ENCODE measurements around the gene CEP164.
"Not testable (repeated sequence)": the region's sequence is repeated elsewhere in the genome, so short reads cannot be mapped to it uniquely, and the experiment has no call there.

Gene CEP164

GRCh38 chr11:117394221-117394925, 66.7 kb downstream of the CEP164 start:
- in situ Hi-C loops (cut with MboI; ENCODE audit: low sequenced_read_pairs, unreplicated experiment) = no loop called here
- TF ChIP-seq, protein P1, sequence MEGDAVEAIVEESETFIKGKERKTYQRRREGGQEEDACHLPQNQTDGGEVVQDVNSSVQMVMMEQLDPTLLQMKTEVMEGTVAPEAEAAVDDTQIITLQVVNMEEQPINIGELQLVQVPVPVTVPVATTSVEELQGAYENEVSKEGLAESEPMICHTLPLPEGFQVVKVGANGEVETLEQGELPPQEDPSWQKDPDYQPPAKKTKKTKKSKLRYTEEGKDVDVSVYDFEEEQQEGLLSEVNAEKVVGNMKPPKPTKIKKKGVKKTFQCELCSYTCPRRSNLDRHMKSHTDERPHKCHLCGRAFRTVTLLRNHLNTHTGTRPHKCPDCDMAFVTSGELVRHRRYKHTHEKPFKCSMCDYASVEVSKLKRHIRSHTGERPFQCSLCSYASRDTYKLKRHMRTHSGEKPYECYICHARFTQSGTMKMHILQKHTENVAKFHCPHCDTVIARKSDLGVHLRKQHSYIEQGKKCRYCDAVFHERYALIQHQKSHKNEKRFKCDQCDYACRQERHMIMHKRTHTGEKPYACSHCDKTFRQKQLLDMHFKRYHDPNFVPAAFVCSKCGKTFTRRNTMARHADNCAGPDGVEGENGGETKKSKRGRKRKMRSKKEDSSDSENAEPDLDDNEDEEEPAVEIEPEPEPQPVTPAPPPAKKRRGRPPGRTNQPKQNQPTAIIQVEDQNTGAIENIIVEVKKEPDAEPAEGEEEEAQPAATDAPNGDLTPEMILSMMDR (IDR thresholded peaks at IDR 0.05; ENCODE audit: borderline replicate concordance, control extremely low read depth, extremely low read depth, insufficient read depth, missing control alignments) = no peak
- no peak for DNase-seq (ENCODE audit: low spot score)

- DNase-seq (ENCODE audit: low spot score) = no peak
- TF ChIP-seq, protein P1 (IDR thresholded peaks at IDR 0.05; ENCODE audit: borderline replicate concordance, control extremely low read depth, extremely low read depth, insufficient read depth, missing control alignments) = no peak
- in situ Hi-C loops (cut with MboI; ENCODE audit: low sequenced_read_pairs, unreplicated experiment) = no loop called here
These were observed 67.8 kb downstream of the CEP164 start for GRCh38 chr11:117395476-117395875.

- in situ Hi-C loops (cut with MboI; ENCODE audit: low sequenced_read_pairs, unreplicated experiment) = no loop called here
- no peak for DNase-seq (ENCODE audit: low spot score)
- TF ChIP-seq, protein P1 (IDR thresholded peaks at IDR 0.05; ENCODE audit: borderline replicate concordance, control extremely low read depth, extremely low read depth, insufficient read depth, missing control alignments) = no peak
These were observed 69.3 kb downstream of the CEP164 start for GRCh38 chr11:117396970-117397369.

GRCh38 chr11:117398618-117399017, 71.0 kb downstream of the CEP164 start:
- in situ Hi-C loops (cut with MboI; ENCODE audit: low sequenced_read_pairs, unreplicated experiment); DNase-seq (ENCODE audit: low spot score): not testable (repeated sequence)

GRCh38 chr11:117399100-117399840, 71.6 kb downstream of the CEP164 start:
- in situ Hi-C loops (cut with MboI; ENCODE audit: low sequenced_read_pairs, unreplicated experiment) = not testable (repeated sequence)

DNA sequence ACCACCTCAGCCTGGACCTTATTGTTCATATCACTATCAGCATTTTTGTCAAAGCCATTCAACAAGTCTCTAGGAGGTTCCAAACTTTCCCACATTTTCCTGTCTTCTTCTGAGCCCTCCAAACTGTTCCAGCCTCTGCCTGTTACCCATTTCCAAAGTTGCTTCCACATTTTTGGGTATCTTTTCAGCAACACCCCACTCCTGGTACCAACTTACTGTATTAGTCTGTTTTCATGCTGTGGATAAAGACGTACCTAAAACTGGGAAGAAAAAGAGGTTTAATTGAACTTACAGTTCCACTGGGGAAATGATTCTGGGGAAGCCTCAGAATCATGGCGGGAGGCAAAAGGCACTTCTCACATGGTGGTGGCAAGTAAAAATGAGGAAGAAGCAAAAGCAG, 78.2 kb downstream of the CEP164 start:
- in situ Hi-C loops (cut with MboI; ENCODE audit: low sequenced_read_pairs, unreplicated experiment); DNase-seq (ENCODE audit: low spot score): not testable (repeated sequence)

More at GRCh38 chr11:117399100-117399840, 71.6 kb downstream of the CEP164 start:
- not testable (repeated sequence) for DNase-seq (ENCODE audit: low spot score)

- TF ChIP-seq, protein P1 (IDR thresholded peaks at IDR 0.05; ENCODE audit: borderline replicate concordance, control extremely low read depth, extremely low read depth, insufficient read depth, missing control alignments) = no peak
- in situ Hi-C loops (cut with MboI; ENCODE audit: low sequenced_read_pairs, unreplicated experiment) = no loop called here
- DNase-seq (ENCODE audit: low spot score) = no peak
These were observed 79.4 kb downstream of the CEP164 start for GRCh38 chr11:117407016-117407415.

DNA sequence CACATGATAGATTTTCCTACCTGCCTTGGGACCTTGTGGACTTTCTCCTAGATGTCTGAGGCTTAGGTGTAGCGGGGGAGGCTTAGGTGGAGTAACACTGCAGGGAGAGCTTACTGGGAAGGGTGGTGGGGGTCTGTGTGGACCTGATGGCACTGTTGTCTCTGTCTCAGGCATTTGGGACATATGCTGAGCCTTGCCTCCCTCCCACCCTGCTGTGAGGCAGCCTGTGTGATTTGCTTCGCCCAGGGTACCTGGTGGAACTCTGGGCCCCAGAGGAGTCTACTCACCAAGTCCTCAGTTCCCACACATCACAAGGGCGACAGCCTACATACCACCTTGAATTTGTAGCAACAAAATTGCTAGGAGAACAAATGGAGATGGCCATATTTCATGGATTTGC, 80.7 kb downstream of the CEP164 start:
- TF ChIP-seq, protein P1 (IDR thresholded peaks at IDR 0.05; ENCODE audit: borderline replicate concordance, control extremely low read depth, extremely low read depth, insufficient read depth, missing control alignments) = no peak
- DNase-seq (ENCODE audit: low spot score) = no peak
- in situ Hi-C loops (cut with MboI; ENCODE audit: low sequenced_read_pairs, unreplicated experiment) = no loop called here
